ENCODE measurements around the gene GRIK5.

Gene GRIK5

DNA sequence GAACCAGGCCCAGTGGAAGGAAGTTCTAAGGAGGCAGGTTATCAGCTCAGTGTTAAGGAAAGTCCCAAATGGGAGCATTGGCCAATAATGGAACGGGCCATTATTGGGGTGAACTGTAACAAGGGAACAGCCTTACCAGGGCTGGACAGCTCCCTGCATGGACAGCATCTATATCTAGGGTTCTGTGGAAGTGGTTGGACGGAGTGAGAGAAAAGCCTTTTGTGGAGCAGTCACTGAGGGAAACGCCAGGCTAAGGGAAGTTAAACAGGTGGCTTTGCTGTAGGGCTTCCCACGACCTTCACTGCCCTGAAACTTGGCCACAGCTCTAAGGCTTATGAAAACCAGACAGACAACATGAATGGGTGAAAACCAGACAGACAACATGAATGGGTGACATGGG is 45.2 kb upstream of the GRIK5 start:
- Histone ChIP-seq H3K27me3 (no peaks in the 10 kb centered on the region), H3K27ac (no peak overlapping the region), H3K36me3 (no peaks in the 10 kb centered on the region), H3K4me1 (ENCODE audit: control insufficient read depth in 1 of 2, insufficient read depth in 1 of 2, low read depth in 1 of 2, low read length in 1 of 2) (no peaks in the 10 kb centered on the region), H3K9me3 (no peaks in the 10 kb centered on the region), H3K4me3 (ENCODE audit: low read depth in 1 of 2, low read length in 1 of 2) (no peak overlapping the region)
- TF ChIP-seq CTCF (IDR thresholded peaks at IDR 0.05) = no peak

DNA sequence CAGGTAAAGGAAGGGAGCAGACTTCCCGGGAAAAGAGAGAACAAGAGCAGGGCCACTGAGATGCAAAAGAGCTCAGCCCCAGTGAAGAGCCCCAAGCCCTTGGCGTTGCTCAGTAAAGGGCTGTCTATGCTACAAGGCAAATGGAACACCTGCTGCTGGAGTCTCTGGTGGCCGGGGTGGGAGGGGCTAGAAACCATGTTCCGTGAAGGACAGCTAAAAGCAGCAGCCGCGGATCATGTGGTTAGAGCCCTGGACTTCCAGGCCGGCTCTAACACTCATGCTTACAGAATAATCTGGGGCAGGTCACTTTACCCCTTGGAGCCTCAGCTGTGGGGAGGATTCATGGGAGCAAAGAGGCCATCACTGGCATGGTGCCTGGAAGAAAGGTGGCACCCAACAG is 44.4 kb upstream of the GRIK5 start:
- Histone ChIP-seq H3K27me3 (no peaks in the 10 kb centered on the region), H3K4me1 (ENCODE audit: control insufficient read depth in 1 of 2, insufficient read depth in 1 of 2, low read depth in 1 of 2, low read length in 1 of 2) (no peaks in the 10 kb centered on the region), H3K36me3 (no peaks in the 10 kb centered on the region), H3K27ac (no peak overlapping the region), H3K4me3 (ENCODE audit: low read depth in 1 of 2, low read length in 1 of 2) (no peak overlapping the region), H3K9me3 (no peaks in the 10 kb centered on the region)
- no peak for TF ChIP-seq CTCF (IDR thresholded peaks at IDR 0.05)

- no peak overlapping the region for H3K27ac ChIP-seq
- no peaks in the 10 kb centered on the region for H3K9me3 ChIP-seq
- no peak overlapping the region for H3K4me3 ChIP-seq (ENCODE audit: low read depth in 1 of 2, low read length in 1 of 2)
- no peaks in the 10 kb centered on the region for H3K27me3 ChIP-seq
- H3K4me1 ChIP-seq (ENCODE audit: control insufficient read depth in 1 of 2, insufficient read depth in 1 of 2, low read depth in 1 of 2, low read length in 1 of 2) = no peaks in the 10 kb centered on the region
- no peaks in the 10 kb centered on the region for H3K36me3 ChIP-seq
- no peak for TF ChIP-seq CTCF (IDR thresholded peaks at IDR 0.05)
These were observed 43.8 kb upstream of the GRIK5 start for GRCh38 chr19:42113641-42114348.

DNA sequence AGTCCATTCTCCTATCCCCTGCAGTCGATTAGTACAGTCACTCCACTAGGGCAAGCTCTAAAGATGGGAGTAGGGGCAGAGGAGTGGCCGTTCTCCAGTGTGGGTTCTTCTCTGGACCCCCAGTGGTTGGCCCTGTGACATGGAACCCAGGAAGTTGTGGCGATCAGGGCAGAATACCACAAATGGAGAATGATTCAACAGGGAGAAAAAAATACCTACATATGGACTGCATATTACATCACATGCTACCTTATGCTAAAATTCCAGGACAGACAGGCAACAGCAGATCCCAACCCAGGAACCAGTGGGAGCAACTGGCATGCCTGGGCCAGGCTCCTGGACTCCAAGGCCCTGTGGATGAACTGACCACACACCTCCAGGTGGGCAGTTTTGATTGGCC is 41.8 kb upstream of the GRIK5 start:
- Histone ChIP-seq H3K4me1 (ENCODE audit: control insufficient read depth in 1 of 2, insufficient read depth in 1 of 2, low read depth in 1 of 2, low read length in 1 of 2) (peaks cover 0 to 3% of the 10 kb centered on the region in 2 experiments), H3K36me3 (no peaks in the 10 kb centered on the region), H3K9me3 (no peaks in the 10 kb centered on the region), H3K27me3 (no peaks in the 10 kb centered on the region), H3K27ac (no peak overlapping the region), H3K4me3 (ENCODE audit: low read depth in 1 of 2, low read length in 1 of 2) (no peak overlapping the region)
- no peak for TF ChIP-seq CTCF (IDR thresholded peaks at IDR 0.05)

DNA sequence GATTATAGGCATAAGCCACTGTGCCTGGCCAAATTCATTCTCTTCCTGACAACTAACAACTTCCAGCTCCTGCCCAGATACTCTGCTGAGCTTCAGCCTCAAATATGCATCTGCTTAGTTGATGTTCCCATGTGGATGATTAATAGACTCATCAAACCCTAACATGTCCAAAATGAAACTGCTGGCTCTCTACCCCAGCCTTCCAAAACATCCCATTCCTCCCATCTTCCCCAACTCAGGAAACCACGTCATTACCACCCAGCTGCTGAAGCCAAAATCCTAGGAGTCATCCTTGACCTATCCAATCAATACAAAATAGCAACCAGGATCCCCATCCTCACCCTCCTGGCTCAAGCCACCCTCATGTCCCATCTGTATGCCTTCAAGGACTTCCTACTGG is 41.4 kb upstream of the GRIK5 start:
- Histone ChIP-seq H3K36me3 (no peaks in the 10 kb centered on the region), H3K27ac (no peak overlapping the region), H3K4me3 (ENCODE audit: low read depth in 1 of 2, low read length in 1 of 2) (no peak overlapping the region), H3K4me1 (ENCODE audit: control insufficient read depth in 1 of 2, insufficient read depth in 1 of 2, low read depth in 1 of 2, low read length in 1 of 2) (peaks cover 0 to 3% of the 10 kb centered on the region in 2 experiments), H3K9me3 (no peaks in the 10 kb centered on the region), H3K27me3 (no peaks in the 10 kb centered on the region)
- no peak for TF ChIP-seq CTCF (IDR thresholded peaks at IDR 0.05)

All from neutrophil (primary cell).